GM19240 (cell line): Measurements from ENCODE around the gene VIPAS39.

Experiments
- DNase-seq: peaks from one replicate; pipeline ENCODE4 v3.0.0; 2011; ENCODE audit warnings: low spot score; ENCODE audit not compliant: insufficient read length

Gene VIPAS39

GRCh38 chr14:77457522-77458248 is at the start of gene VIPAS39, which contains the start of gene AHSA1:
Gene VIPAS39, minus strand, starts transcription at chr14:77457601. Its CDS starts 3,499 bp downstream, at chr14:77454102.
Gene AHSA1, plus strand, starts transcription at chr14:77458093. Its CDS starts 97 bp downstream, at chr14:77458190.
- peak; percentile 86 for DNase-seq

- no peak for DNase-seq
Observed at GRCh38 chr14:77505031-77505430, 47.6 kb upstream of the VIPAS39 start.

GRCh38 chr14:77503138-77503537 is 45.7 kb upstream of the VIPAS39 start:
- DNase-seq: no peak

- DNase-seq: no peak
Observed at GRCh38 chr14:77502109-77502782, 44.8 kb upstream of the VIPAS39 start.

DNA sequence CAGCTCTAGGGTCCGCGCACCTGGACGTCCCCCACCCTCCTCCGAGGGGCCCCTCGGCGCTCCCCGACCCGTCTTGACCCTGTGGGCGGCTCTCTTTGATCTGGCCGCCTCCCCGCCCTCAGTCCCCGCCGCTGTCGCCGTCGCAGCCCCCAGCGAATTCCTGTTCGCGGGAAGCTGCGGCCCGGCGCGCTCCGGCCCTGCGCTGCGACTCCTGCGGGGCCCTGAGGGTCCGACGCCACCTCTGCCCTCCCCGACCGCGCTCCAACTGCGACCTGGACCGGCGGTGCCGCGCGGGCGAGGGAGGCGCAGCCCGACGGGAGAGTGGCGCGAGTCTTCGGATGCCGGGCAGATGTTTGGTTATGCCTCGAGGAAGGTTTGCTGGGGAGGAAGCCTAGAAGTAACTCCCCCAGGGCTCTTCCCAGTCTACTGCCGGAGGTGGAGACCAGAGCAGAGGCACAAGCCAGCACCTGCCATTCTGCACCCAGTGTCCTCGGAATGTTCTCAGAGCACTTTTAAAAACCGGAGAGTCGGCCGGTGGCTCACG is 41.7 kb upstream of the VIPAS39 start:
- DNase-seq: no peak

- peak; percentile 37 for DNase-seq
Observed at GRCh38 chr14:77498120-77498979, 40.9 kb upstream of the VIPAS39 start, which contains the start of gene ISM2. Gene ISM2, minus strand, starts transcription at chr14:77498816. Its CDS starts 23 bp downstream, at chr14:77498793.

- no peak for DNase-seq
Observed at GRCh38 chr14:77495334-77495733, 37.9 kb upstream of the VIPAS39 start.

GRCh38 chr14:77491056-77491455 is 33.7 kb upstream of the VIPAS39 start:
- DNase-seq: no peak

DNA sequence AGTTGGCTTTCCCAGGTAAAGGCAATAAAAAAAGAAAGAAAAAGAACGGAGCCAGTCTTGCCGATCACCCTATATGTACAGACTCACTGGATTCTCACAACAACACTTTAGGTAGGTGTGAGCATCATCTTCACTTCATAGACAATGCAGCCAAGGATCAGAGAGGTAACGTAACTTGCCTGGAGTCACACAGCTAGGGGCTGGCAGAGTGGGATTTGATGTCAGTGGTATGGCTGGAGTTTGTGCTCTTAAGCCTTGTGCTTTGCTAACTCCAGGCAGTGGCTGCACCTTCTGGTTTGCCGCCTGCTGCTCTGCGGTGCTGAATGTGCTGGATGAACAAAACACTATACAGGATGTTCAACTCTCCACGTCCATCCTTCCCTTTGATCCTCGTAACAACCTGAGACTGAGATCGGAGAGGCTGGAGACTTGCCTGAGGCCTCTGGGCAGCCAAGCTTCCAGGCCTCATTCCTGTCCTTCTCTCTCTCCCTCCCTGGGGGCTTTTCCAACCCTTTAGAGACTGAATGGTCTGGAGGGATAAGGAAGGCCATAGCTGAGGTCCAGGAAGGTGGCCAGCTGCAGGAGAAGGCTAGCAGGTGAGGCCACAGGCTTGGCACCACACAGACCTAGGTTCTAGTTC is 33.1 kb upstream of the VIPAS39 start:
- DNase-seq: no peak

DNA sequence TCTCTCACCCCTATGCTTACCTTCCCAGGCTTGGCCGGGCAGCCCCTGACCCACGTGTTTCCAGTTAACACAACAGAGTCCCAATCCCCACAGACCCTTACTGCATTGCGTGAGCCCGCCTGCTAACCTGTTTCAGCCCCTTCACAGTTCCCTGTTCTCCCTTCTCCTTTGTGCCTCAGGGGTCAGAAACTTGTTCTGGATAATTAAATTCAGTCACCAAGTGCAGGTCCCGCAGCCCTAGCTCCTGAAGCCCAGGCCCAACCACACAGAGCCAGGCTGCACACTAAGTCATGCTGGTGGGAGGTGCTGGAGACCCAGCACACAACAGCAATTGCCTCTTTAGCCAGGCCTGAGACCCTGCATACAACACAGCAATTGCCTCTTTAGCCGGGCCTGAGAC is 31.6 kb upstream of the VIPAS39 start:
- no peak for DNase-seq

DNA sequence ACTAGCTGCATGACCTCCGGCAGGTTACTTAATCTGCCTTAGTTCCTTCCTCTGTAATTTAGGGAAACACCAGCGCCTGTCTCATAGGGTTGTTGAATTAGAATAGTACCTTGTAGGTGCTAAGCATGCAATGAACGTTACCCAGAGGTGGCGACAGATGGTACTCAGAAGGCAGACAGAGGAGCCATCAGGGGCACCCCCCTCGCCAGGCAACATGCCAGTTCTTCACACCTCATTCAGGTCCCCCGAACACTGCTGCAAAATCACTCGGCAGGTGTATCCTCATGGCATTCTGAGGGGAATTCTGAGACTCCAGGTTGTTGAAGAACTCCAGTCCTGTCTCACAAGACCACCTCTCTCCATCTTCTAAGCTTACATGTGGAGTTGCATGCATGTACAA is 31.2 kb upstream of the VIPAS39 start:
- DNase-seq: no peak

GRCh38 chr14:77485901-77486678 is 28.7 kb upstream of the VIPAS39 start:
- no peak for DNase-seq

DNA sequence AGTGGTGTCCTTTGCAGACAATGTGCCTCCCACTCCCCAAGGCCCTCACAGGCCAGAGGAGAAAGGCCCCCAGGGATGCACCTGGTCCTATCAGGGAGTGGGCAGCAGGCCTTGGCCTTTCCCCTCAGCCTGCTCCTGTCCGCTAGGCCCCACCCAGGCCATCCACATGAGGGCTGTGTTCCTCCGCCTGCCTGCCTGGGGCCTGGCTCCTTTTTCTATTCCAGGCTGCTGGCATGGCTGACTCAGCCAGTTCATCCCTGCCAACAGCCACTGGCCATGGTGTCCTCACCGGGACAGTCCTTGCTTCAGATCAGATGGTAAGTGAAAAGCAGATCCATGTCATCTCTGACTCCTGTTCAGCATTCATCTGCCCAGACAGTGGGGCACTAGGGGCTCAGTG is 27.9 kb upstream of the VIPAS39 start:
- DNase-seq: no peak

- no peak for DNase-seq
Observed at GRCh38 chr14:77482422-77482821, 25.0 kb upstream of the VIPAS39 start.

DNA sequence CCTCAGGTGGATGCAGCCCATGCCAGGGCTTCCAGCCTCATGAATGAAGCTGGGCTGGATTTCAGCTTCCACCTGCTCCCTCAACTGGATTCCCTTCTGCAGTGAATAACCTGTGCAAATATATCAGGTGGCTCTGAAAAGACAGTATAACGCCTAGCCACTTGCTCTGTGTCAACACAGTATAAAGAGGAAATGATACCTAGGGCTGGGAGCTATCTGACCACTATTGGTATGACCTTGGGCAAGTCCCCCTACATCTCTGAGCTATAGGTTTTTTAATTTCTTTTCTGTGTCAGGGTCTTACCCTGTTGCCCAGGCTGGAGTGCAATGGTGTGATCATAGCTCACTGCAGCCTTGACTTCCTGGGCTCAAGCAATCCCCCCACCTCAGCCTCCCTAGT is 21.4 kb upstream of the VIPAS39 start:
- peak; percentile 26 for DNase-seq

DNA sequence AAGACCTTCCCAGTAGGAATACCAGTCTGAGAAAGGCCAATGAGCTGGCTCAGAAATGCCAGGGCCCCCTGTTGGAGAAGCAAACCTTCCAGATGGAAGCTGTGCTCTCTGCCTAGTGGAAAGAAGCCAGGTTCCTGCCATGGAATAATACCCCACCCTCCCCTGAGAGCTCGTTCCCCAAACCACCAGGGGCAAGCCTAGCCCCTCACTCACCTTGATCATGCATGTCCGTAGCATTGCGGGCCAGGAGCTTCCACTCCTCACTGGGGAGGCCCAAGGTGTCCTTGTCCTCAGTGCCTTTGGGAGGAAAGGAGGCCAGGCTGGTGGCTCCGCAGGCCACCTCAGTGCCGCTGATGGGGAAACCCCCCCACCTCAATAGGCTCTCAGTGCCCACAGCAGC is 20.6 kb upstream of the VIPAS39 start:
- no peak for DNase-seq

DNA sequence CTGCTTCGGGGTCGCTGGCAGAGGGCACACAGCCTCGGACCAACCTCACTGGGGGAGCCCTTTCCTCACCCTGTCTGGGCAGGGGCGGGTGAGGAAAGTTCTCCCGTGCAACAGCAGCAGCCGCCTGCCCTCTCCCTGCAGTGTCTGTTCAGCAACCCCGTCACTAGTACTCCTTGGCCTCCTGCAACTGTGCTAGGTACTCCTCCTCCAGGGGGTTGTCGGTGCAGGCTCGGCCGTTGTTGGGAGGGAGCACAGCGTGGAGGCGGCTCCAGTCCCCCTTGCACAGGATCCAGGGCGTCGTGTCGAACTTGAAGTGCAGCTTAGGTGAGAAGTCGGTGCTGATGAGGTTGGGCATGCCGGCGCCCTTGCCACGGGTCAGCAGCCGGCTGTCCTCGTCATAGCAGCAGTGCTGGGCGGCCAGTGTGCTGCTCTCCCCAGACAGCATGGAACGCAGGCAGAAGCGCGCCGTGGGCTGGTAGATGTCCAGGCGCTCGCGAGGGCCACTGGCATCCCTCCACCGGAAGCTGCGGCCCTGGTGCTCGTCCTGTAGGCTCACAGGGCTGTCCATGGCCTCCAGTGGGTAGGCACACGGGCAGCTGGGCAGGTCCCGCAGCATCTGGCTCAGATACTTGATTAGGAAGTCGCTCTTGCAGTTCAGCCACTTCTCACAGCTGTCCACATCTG is 18.2 kb upstream of the VIPAS39 start:
- no peak for DNase-seq

DNA sequence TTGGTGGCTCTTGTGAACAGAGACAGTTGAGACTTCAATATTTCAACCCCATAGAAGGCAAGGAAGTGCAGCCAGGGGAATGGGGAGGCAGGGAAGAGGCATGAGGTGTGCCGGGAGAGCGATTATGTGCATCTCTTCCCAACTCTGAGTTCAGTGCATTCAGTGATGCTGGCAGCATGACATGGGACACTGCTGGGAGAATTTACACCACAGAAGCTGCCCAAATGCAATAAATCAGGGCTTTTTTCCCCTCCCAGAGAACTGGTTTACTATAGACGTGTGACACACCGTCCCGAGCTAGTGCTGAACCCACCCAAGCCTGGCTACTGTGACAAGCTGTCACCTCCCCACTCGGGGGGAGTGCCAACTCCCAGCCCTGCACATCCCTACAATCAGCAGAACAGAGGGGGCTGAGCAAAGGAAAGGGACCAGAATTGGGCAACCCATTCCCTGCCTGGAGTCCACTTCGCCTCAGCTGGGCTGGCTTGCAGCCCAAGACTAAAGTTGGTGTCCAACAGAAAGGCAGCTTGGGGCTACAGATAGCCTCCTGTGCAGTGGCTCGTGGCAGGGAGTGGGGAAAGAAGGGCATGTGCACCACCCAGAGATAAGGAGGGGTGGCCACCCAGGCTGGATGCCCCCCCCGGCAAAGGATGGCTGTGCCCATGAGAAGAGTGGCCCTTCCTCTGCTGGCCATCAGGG is 17.2 kb upstream of the VIPAS39 start:
- DNase-seq: no peak

DNA sequence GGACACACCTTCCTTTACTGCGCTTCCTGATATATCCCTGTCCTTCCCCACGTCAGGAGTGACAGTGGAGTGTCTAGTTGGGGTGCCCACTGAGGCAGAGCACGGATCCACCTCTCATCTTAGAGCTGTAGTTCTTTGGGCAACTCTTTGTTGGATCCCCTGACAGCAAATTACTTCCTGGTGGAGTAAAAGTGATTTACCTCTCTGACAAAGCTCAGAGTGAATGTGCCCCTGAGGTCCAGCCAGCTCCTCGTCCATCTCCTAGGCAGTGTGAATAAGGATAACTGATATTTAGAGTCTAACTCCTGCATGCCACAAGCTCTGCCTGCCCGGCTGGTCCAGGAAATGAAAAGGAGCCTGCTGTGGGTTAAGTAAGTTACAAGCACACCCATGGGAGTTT is 16.5 kb upstream of the VIPAS39 start:
- no peak for DNase-seq
